Neural progenitor cell (in vitro differentiated cells): ENCODE results near the gene IL15. TPM values are rescaled to one million over a fixed set of nuclear protein-coding genes. Genes with fewer than 3 reads are reported as not detected.

Source experiments
- DNase-seq: peaks from one replicate; pipeline ENCODE4 v3.0.0-alpha.2; 2016; ENCODE audit warnings: low spot score
- H2AFZ ChIP-seq: fragments of 200-600 bp; sonication (generic); replicated peaks from 2 replicates; pipeline ENCODE4 v1.6.1; 2016; ENCODE audit warnings: antibody characterized with exemption
- H3F3A ChIP-seq: fragments of 200-600 bp; sonication (generic); 2 replicates; pipeline ENCODE4 v1.6.1; 2016; ENCODE audit warnings: antibody characterized with exemption, low read depth
- H3K27ac ChIP-seq: fragments of 200-600 bp; sonication (generic); 2 replicates; pipeline ENCODE4 v1.5.1; 2016; ENCODE audit warnings: mild to moderate bottlenecking
- H3K27me3 ChIP-seq: fragments of 200-600 bp; sonication (generic); 2 replicates; pipeline ENCODE4 v1.6.1; 2016; ENCODE audit warnings: mild to moderate bottlenecking, moderate library complexity
- H3K36me3 ChIP-seq: fragments of 200-600 bp; sonication (generic); 2 replicates; pipeline ENCODE4 v1.5.1; 2016
- H3K4me1 ChIP-seq: fragments of 200-600 bp; sonication (generic); 2 replicates; pipeline ENCODE4 v1.6.1; 2016; ENCODE audit warnings: mixed run types
- H3K4me2 ChIP-seq: fragments of 200-600 bp; sonication (generic); 2 replicates; pipeline ENCODE4 v1.6.1; 2016
- H3K4me3 ChIP-seq: fragments of 200-600 bp; sonication (generic); 2 replicates; pipeline ENCODE4 v1.5.1; 2016
- H3K79me2 ChIP-seq: fragments of 200-600 bp; sonication (generic); 2 replicates; pipeline ENCODE4 v1.6.1; 2016; ENCODE audit warnings: low read depth
- H3K9ac ChIP-seq: fragments of 200-600 bp; sonication (generic); 2 replicates; pipeline ENCODE4 v1.6.1; 2016
- H3K9me3 ChIP-seq: fragments of 200-600 bp; sonication (generic); 2 replicates; pipeline ENCODE4 v1.5.1; 2016; ENCODE audit warnings: low read depth
- H4K20me1 ChIP-seq: fragments of 200-600 bp; sonication (generic); 2 replicates; pipeline ENCODE4 v1.6.1; 2016; ENCODE audit warnings: low read depth
- H3K27ac Mint-ChIP-seq: 3 replicates; pipeline ENCODE4 v1.8.0; 2021; ENCODE audit warnings: mixed read lengths
- H3K27me3 Mint-ChIP-seq: 2 replicates; pipeline ENCODE4 v1.8.0; 2022; ENCODE audit warnings: low read depth, mild to moderate bottlenecking, inconsistent platforms, moderate library complexity, mixed read lengths; ENCODE audit not compliant: insufficient read depth
- H3K36me3 Mint-ChIP-seq: 3 replicates; pipeline ENCODE4 v1.8.0; 2021; ENCODE audit warnings: mixed read lengths
- H3K4me1 Mint-ChIP-seq: 3 replicates; pipeline ENCODE4 v1.8.0; 2021; ENCODE audit warnings: mixed read lengths
- H3K4me3 Mint-ChIP-seq: 3 replicates; pipeline ENCODE4 v1.8.0; 2021; ENCODE audit warnings: mild to moderate bottlenecking, moderate library complexity, mixed read lengths
- H3K9me3 Mint-ChIP-seq: 3 replicates; pipeline ENCODE4 v1.8.0; 2020; ENCODE audit warnings: mixed read lengths
- EZH2 ChIP-seq: fragments of 200-600 bp; sonication (generic); IDR thresholded peaks from 2 replicates; pipeline ENCODE4 v1.6.1; 2017; ENCODE audit warnings: antibody characterized with exemption, mild to moderate bottlenecking, moderate library complexity
- EZH2phosphoT487 ChIP-seq: fragments of 200-600 bp; sonication (generic); IDR thresholded peaks from 2 replicates; pipeline ENCODE4 v1.6.1; 2017; ENCODE audit warnings: antibody characterized with exemption
- total RNA-seq: library from RNA; depleted of rRNA; stranded (reverse); fragments of >200 nt; gene quantifications from 2 replicates; pipeline ENCODE4 v1.2.3, GENCODE V29; 2015; ENCODE audit warnings: low replicate concordance
- TF ChIP-seq, protein P1 (sequence below): fragments of 200-600 bp; sonication (generic); IDR thresholded peaks from 2 replicates; pipeline ENCODE4 v1.5.1; 2017; ENCODE audit warnings: antibody characterized with exemption, mild to moderate bottlenecking

IL15 gene
- total RNA-seq, 1 donor from 2014 or later: not detected

DNA sequence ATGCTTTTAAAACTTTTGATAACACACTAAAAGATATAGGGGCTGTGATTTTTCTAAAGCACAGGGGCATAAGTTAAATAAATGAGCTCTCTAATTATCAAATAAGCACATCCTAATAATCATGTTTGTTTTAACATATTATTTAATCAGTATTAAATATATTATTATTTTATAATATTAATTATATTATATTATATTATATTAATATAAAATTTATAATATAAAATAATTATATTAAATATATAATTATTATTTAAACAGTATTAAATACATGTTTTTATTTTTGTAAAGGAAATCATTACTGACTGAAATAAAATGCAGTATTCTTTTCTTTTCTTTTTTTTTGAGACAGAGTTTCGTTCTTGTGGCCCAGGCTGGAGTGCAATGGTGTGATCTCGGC, 136.5 kb downstream of the IL15 start:
- H3K36me3 Mint-ChIP-seq: no peaks in the 10 kb centered on the region

GRCh38 chr4:141782205-141782604, 145.8 kb downstream of the IL15 start:
- no peak overlapping the region for H3K9ac ChIP-seq
- H3K27me3 ChIP-seq: no peaks in the 10 kb centered on the region
- H3K9me3 ChIP-seq: no peaks in the 10 kb centered on the region
- H3K4me2 ChIP-seq: no peak overlapping the region
- H3K36me3 ChIP-seq: no peaks in the 10 kb centered on the region
- H3K4me1 ChIP-seq: no peaks in the 10 kb centered on the region
- H2AFZ ChIP-seq: no peak overlapping the region
- H3K27ac ChIP-seq: no peak overlapping the region
- DNase-seq: no peak
- Mint-ChIP-seq H3K4me3 (no peak overlapping the region), H3K9me3 (no peaks in the 10 kb centered on the region), H3K36me3 (no peaks in the 10 kb centered on the region), H3K27ac (no peak overlapping the region), H3K27me3 (no peaks in the 10 kb centered on the region), H3K4me1 (no peaks in the 10 kb centered on the region)
- H4K20me1 ChIP-seq: no peaks in the 10 kb centered on the region
- no peaks in the 10 kb centered on the region for H3F3A ChIP-seq
- H3K4me3 ChIP-seq: no peak overlapping the region
- TF ChIP-seq EZH2 (no peak), EZH2phosphoT487 (no peak)
- TF ChIP-seq, protein P1, sequence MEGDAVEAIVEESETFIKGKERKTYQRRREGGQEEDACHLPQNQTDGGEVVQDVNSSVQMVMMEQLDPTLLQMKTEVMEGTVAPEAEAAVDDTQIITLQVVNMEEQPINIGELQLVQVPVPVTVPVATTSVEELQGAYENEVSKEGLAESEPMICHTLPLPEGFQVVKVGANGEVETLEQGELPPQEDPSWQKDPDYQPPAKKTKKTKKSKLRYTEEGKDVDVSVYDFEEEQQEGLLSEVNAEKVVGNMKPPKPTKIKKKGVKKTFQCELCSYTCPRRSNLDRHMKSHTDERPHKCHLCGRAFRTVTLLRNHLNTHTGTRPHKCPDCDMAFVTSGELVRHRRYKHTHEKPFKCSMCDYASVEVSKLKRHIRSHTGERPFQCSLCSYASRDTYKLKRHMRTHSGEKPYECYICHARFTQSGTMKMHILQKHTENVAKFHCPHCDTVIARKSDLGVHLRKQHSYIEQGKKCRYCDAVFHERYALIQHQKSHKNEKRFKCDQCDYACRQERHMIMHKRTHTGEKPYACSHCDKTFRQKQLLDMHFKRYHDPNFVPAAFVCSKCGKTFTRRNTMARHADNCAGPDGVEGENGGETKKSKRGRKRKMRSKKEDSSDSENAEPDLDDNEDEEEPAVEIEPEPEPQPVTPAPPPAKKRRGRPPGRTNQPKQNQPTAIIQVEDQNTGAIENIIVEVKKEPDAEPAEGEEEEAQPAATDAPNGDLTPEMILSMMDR: no peak
- no peaks in the 10 kb centered on the region for H3K79me2 ChIP-seq

More for the DNA sequence above, 136.5 kb downstream of the IL15 start:
- Mint-ChIP-seq H3K4me3 (no peak overlapping the region), H3K27me3 (no peaks in the 10 kb centered on the region), H3K9me3 (peaks cover 1% of the 10 kb centered on the region), H3K27ac (no peak overlapping the region), H3K4me1 (peaks cover 14% of the 10 kb centered on the region)
- Histone ChIP-seq H3F3A (no peaks in the 10 kb centered on the region), H3K27ac (no peak overlapping the region), H3K36me3 (no peaks in the 10 kb centered on the region), H3K9me3 (no peaks in the 10 kb centered on the region), H3K79me2 (no peaks in the 10 kb centered on the region), H2AFZ (peak overlapping the region; percentile 48), H3K4me1 (no peaks in the 10 kb centered on the region), H3K9ac (no peak overlapping the region), H3K4me3 (no peak overlapping the region), H3K4me2 (no peak overlapping the region), H4K20me1 (no peaks in the 10 kb centered on the region), H3K27me3 (no peaks in the 10 kb centered on the region)
- no peak for DNase-seq
- TF ChIP-seq, protein P1: no peak
- TF ChIP-seq EZH2phosphoT487 (no peak), EZH2 (no peak)
